Upper lobe of left lung (tissue), 6 donors: ENCODE measurements around the gene RALGDS. TPM values are rescaled to one million over a fixed set of nuclear protein-coding genes. Genes with fewer than 3 reads are reported as not detected.
A peak's percentile ranks its signal among the peaks of the same experiment; 100 is the strongest.
"Not testable (repeated sequence)": the region's sequence is repeated elsewhere in the genome, so short reads cannot be mapped to it uniquely, and the experiment has no call there.

ENCODE experiments used
- ATAC-seq, 2 donors: fragments of 200-7000 bp; cut with Tn5 transposase; one replicate each; pipeline ENCODE4 v1.9.1; 2022; ENCODE audit warnings: mild to moderate bottlenecking in 2 of 2, moderate library complexity in 2 of 2; ENCODE audit not compliant: low FRiP score in 2 of 2
- DNase-seq, 2 donors: peaks; one replicate each; pipeline ENCODE4 v3.0.0-alpha.2; 2019 to 2020
- H3K27ac ChIP-seq, 4 donors: fragments of 200-600 bp; sonication (generic); one replicate each; pipeline ENCODE4 v1.5.1; 2016 to 2019
- H3K27me3 ChIP-seq, 4 donors: fragments of 200-600 bp; sonication (generic); one replicate each; pipeline ENCODE4 v1.5.1; 2017 to 2019
- H3K36me3 ChIP-seq, 4 donors: fragments of 200-600 bp; sonication (generic); one replicate each; pipeline ENCODE4 v1.5.1; 2016 to 2019
- H3K4me1 ChIP-seq, 4 donors: fragments of 200-600 bp; sonication (generic); one replicate each; pipeline ENCODE4 v1.5.1; 2018 to 2019
- H3K4me3 ChIP-seq, 4 donors: fragments of 200-600 bp; sonication (generic); one replicate each; pipeline ENCODE4 v1.5.1; 2017 to 2019; ENCODE audit warnings: mild to moderate bottlenecking in 2 of 4, moderate library complexity in 1 of 4
- H3K9me3 ChIP-seq, 4 donors: fragments of 200-600 bp; sonication (generic); one replicate each; pipeline ENCODE4 v1.5.1; 2018 to 2019
- CTCF ChIP-seq, 6 experiments: fragments of 450-650 bp in 4 of 6; fragments of 200-600 bp in 2 of 6; sonication (generic) in 2 of 6; IDR thresholded peaks; one replicate each; pipeline ENCODE4 v1.5.1; 2016 to 2019; ENCODE audit warnings: antibody characterized with exemption in 6 of 6
- EP300 ChIP-seq, 4 donors: sonication (generic); formaldehyde crosslinking; IDR thresholded peaks; one replicate each; pipeline ENCODE4 v1.5.1; 2017; ENCODE audit warnings: antibody characterized with exemption in 4 of 4, control low read depth in 2 of 4
- POLR2A ChIP-seq, 4 donors: fragments of 450-650 bp; IDR thresholded peaks; one replicate each; pipeline ENCODE4 v1.5.1; 2016 to 2017; ENCODE audit warnings: antibody characterized with exemption in 4 of 4, mild to moderate bottlenecking in 2 of 4
- POLR2AphosphoS5 ChIP-seq, 2 donors: sonication (generic); formaldehyde crosslinking; IDR thresholded peaks; one replicate each; pipeline ENCODE4 v1.5.1; 2017; ENCODE audit warnings: antibody characterized with exemption in 2 of 2
- whole genome bisulfite sequencing, 2 donors: methylation state at CpG; one replicate each; pipeline ENCODE4 v1.1.5; 2017 to 2018; 5-methylcytosine and 5-hydroxymethylcytosine counted together
- total RNA-seq, 6 donors: library from RNA; depleted of rRNA in 4 of 6; stranded (reverse); fragments of >200 nt in 4 of 6; gene quantifications; one replicate each; pipeline versions ENCODE4 v1.1.0 to v1.2.1, GENCODE V29; 2016 to 2021
- donor health status: DM: no; HTN: no; CAD: no; lungs with moderate emphysema.
- donor health status: DM: no; HTN: yes; CAD: no; lungs with severe emphysema.

Gene RALGDS
- 100 to 1,000 TPM in 3 of 6 donors, 10 to 100 TPM in 3; 57.1 to 117 (median 88.9) TPM for total RNA-seq

GRCh38 chr9:133121198-133121914, at the start of gene RALGDS:
RALGDS (minus strand) TSS chr9:133121240; CDS start chr9:133121154, 86 bp downstream.
- DNase-seq, result peak; percentile 94 to 98
- WGBS, 2 donors, result 22 to 42% methylated on average over 3 to 18 of the region's 53 CpGs
- Histone ChIP-seq H3K27ac (peak within 1 kb of the TSS; percentile 92 to 96 (median 94)), H3K36me3 (no peaks in the 10 kb centered on the region), H3K4me1 (peaks cover 76 to 88% (median 82%) of the 10 kb centered on the region in 4 donors), H3K4me3 (peak within 1 kb of the TSS; percentile 83 to 89 (median 86)), H3K27me3 (no peaks in the 10 kb centered on the region), H3K9me3 (no peaks in the 10 kb centered on the region)
- ATAC-seq, result peak; percentile 93 to 94
- TF ChIP-seq EP300 (IDR thresholded peaks at IDR 0.05) (peak in 2 of 4 donors; percentile 2 to 36), POLR2A (IDR thresholded peaks at IDR 0.05) (peak in 2 of 4 donors; percentile 29 to 39), CTCF (IDR thresholded peaks at IDR 0.05) (no peak), POLR2AphosphoS5 (IDR thresholded peaks at IDR 0.05) (peak; percentile 43 to 76)

GRCh38 chr9:133170716-133171115, 49.7 kb upstream of the RALGDS start:
- Histone ChIP-seq H3K27ac (no peak overlapping the region), H3K36me3 (no peaks in the 10 kb centered on the region), H3K4me1 (no peaks in the 10 kb centered on the region), H3K27me3 (no peaks in the 10 kb centered on the region), H3K9me3 (no peaks in the 10 kb centered on the region), H3K4me3 (no peak overlapping the region)
- TF ChIP-seq EP300 (IDR thresholded peaks at IDR 0.05) (no peak), POLR2AphosphoS5 (IDR thresholded peaks at IDR 0.05) (no peak), POLR2A (IDR thresholded peaks at IDR 0.05) (no peak), CTCF (IDR thresholded peaks at IDR 0.05) (no peak)
- no peak for DNase-seq
- no peak for ATAC-seq
- 90 to 94% methylated on average over 11 of the region's 11 CpGs for WGBS, 2 donors

GRCh38 chr9:133169687-133170086, 48.6 kb upstream of the RALGDS start:
- not testable (repeated sequence) for H3K4me3 ChIP-seq, DNase-seq, H3K9me3 ChIP-seq, ATAC-seq, H3K36me3 ChIP-seq, H3K4me1 ChIP-seq, H3K27ac ChIP-seq, H3K27me3 ChIP-seq
- 89 to 91% methylated on average over 12 of the region's 12 CpGs for WGBS, 2 donors

GRCh38 chr9:133169102-133169501, 48.1 kb upstream of the RALGDS start:
- no peaks in the 10 kb centered on the region for H3K36me3 ChIP-seq
- no peak for ATAC-seq

GRCh38 chr9:133168432-133168831, 47.4 kb upstream of the RALGDS start:
- peaks cover 8 to 10% (median 10%) of the 10 kb centered on the region in 4 donors for H3K4me1 ChIP-seq
- ATAC-seq, result no peak
- H3K27ac ChIP-seq, result no peak overlapping the region
- no peak for DNase-seq
- H3K4me3 ChIP-seq, result no peak overlapping the region
- no peaks in the 10 kb centered on the region for H3K9me3 ChIP-seq
- H3K36me3 ChIP-seq, result no peaks in the 10 kb centered on the region
- 49 to 71% methylated on average over 6 of the region's 6 CpGs for WGBS, 2 donors
- no peaks in the 10 kb centered on the region for H3K27me3 ChIP-seq
- TF ChIP-seq EP300 (IDR thresholded peaks at IDR 0.05) (no peak), POLR2AphosphoS5 (IDR thresholded peaks at IDR 0.05) (no peak), CTCF (IDR thresholded peaks at IDR 0.05) (no peak), POLR2A (IDR thresholded peaks at IDR 0.05) (no peak)

More at GRCh38 chr9:133169102-133169501, 48.1 kb upstream of the RALGDS start:
- WGBS, 2 donors, result 92 to 95% methylated on average over 13 of the region's 13 CpGs
- no peak overlapping the region for H3K4me3 ChIP-seq
- H3K4me1 ChIP-seq, result peaks cover 3% of the 10 kb centered on the region in 4 donors
- TF ChIP-seq POLR2AphosphoS5 (IDR thresholded peaks at IDR 0.05) (no peak), EP300 (IDR thresholded peaks at IDR 0.05) (no peak), CTCF (IDR thresholded peaks at IDR 0.05) (no peak), POLR2A (IDR thresholded peaks at IDR 0.05) (no peak)
- H3K27me3 ChIP-seq, result no peaks in the 10 kb centered on the region
- H3K27ac ChIP-seq, result no peak overlapping the region
- DNase-seq, result no peak
- no peaks in the 10 kb centered on the region for H3K9me3 ChIP-seq
